Measurements from ENCODE around the gene CNTNAP2. TPM values are rescaled to one million over a fixed set of nuclear protein-coding genes. Genes with fewer than 3 reads are reported as not detected.

Gene CNTNAP2
- total and polyA plus RNA-seq, 2 of the 8 experiments (the other 6 are each of a cell fraction or from before 2014, with no cell fraction given), result 27.9 to 71.0 TPM

DNA sequence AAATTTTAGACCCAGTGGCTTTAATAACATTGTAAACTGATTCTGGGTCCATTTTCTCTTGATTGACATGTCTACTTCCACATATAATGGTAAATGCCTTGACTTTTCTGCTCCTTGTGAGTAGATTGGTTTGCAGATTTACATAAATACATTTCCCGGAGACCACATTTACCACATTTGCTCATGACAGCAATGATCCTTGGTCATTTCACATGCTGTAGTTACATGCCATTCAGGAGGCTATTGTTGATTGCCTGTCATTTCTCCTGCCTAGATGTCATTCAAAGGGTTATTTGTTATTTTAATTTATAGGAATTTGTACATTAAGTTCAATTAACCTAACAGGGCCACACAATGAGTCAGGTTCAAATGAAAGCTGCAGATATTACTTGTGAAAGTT is 280.5 kb downstream of the CNTNAP2 start:
- H3K9ac ChIP-seq (replicated peaks in 1 of 4; ENCODE audit: extremely low read depth in 1 of 4, low read depth in 3 of 4, low read length in 3 of 4), result no peak overlapping the region
- no peak for TF ChIP-seq BACH1 (IDR thresholded peaks at IDR 0.05; ENCODE audit: low read length)
- TF ChIP-seq RBBP5 (IDR thresholded peaks at IDR 0.05; ENCODE audit: borderline replicate concordance, low read depth, low read length), result no peak

More for the DNA sequence above, 280.5 kb downstream of the CNTNAP2 start:
- no peak overlapping the region for H3K4me2 ChIP-seq (ENCODE audit: insufficient read depth in 1 of 2, low read depth in 2 of 2, low read length in 2 of 2)
- H3K9me3 ChIP-seq (ENCODE audit: insufficient read depth in 2 of 2, low read depth in 1 of 2, low read length in 1 of 2), result no peaks in the 10 kb centered on the region
- no peaks in the 10 kb centered on the region for H4K20me1 ChIP-seq (replicated peaks in 1 of 2; ENCODE audit: control insufficient read depth in 1 of 2, insufficient read depth in 2 of 2, low read length in 2 of 2)
- DNase-seq (ENCODE audit: low read depth in 1 of 2, low spot score in 2 of 2) (no peak), FAIRE-seq (no peak)
- no peak overlapping the region for H2BK20ac ChIP-seq (ENCODE audit: low read length)
- no peak overlapping the region for H4K91ac ChIP-seq (replicated peaks; ENCODE audit: insufficient read length, low read length)
- H4K8ac ChIP-seq (ENCODE audit: extremely low read depth, insufficient read depth, low read length), result no peak overlapping the region
- H3K56ac ChIP-seq (replicated peaks; ENCODE audit: insufficient read length, low read depth, low read length), result no peak overlapping the region
- no peak overlapping the region for H2BK12ac ChIP-seq (ENCODE audit: low read depth, low read length)
- no peak overlapping the region for H4K5ac ChIP-seq (ENCODE audit: insufficient read length, low read depth, low read length)
- no peak overlapping the region for H3K27ac ChIP-seq (ENCODE audit: low read depth, low read length)
- H3K14ac ChIP-seq (ENCODE audit: insufficient read length), result no peak overlapping the region
- no peaks in the 10 kb centered on the region for H3K79me2 ChIP-seq (ENCODE audit: control insufficient read depth in 1 of 2, insufficient read depth in 2 of 2, low read length in 2 of 2)
- no peak overlapping the region for H3K4ac ChIP-seq (replicated peaks; ENCODE audit: insufficient read length, low read depth, low read length)
- no peaks in the 10 kb centered on the region for H3K23me2 ChIP-seq (ENCODE audit: low read depth, low read length)
- no peaks in the 10 kb centered on the region for H3K27me3 ChIP-seq (replicated peaks in 1 of 4; ENCODE audit: control insufficient read depth in 3 of 4, extremely low read depth in 1 of 4, insufficient read depth in 3 of 4, low read length in 3 of 4)
- H3K79me1 ChIP-seq (ENCODE audit: low read depth, low read length), result no peaks in the 10 kb centered on the region
- no peak overlapping the region for H3K18ac ChIP-seq (ENCODE audit: extremely low read depth, low read length)
- POLR2A ChIA-PET (ENCODE audit: partially characterized antibody), result no interaction called here
- WGBS, 2 experiments (ENCODE audit: extremely low coverage in 1 of 2, insufficient coverage in 1 of 2, insufficient read length in 1 of 2, insufficient replicate concordance in 2 of 2, low coverage in 1 of 2, low lambda C conversion rate in 2 of 2, missing lambda C conversion rate in 1 of 2), result 89% methylated on average over 1 of the region's 1 CpG; no CpG with 5 or more reads in 1 of the 2 experiments
- H3K23ac ChIP-seq (ENCODE audit: insufficient read length), result no peak overlapping the region
- no peak overlapping the region for H2BK120ac ChIP-seq (replicated peaks; ENCODE audit: low read depth, low read length)
- CTCF ChIA-PET (ENCODE audit: partially characterized antibody), result no interaction called here
- H2BK15ac ChIP-seq (ENCODE audit: low read length), result no peak overlapping the region
- no peaks in the 10 kb centered on the region for H3K36me3 ChIP-seq (ENCODE audit: control insufficient read depth in 2 of 4, insufficient read depth in 4 of 4, low read length in 3 of 4)
- no peak overlapping the region for H2AFZ ChIP-seq (ENCODE audit: low read length)
- no peak overlapping the region for H2BK5ac ChIP-seq (ENCODE audit: low read depth, low read length)
- no peak overlapping the region for H2AK5ac ChIP-seq (ENCODE audit: low read depth, low read length)
- H3K4me1 ChIP-seq (replicated peaks in 1 of 4; ENCODE audit: control insufficient read depth in 3 of 4, insufficient read depth in 4 of 4, low read length in 3 of 4), result no peaks in the 10 kb centered on the region
- no peak overlapping the region for H3K4me3 ChIP-seq (ENCODE audit: extremely low read depth in 1 of 4, insufficient read depth in 2 of 4, low read depth in 3 of 4, low read length in 4 of 4)
